ENCODE measurements around the gene UPK1A.

Gene UPK1A

DNA sequence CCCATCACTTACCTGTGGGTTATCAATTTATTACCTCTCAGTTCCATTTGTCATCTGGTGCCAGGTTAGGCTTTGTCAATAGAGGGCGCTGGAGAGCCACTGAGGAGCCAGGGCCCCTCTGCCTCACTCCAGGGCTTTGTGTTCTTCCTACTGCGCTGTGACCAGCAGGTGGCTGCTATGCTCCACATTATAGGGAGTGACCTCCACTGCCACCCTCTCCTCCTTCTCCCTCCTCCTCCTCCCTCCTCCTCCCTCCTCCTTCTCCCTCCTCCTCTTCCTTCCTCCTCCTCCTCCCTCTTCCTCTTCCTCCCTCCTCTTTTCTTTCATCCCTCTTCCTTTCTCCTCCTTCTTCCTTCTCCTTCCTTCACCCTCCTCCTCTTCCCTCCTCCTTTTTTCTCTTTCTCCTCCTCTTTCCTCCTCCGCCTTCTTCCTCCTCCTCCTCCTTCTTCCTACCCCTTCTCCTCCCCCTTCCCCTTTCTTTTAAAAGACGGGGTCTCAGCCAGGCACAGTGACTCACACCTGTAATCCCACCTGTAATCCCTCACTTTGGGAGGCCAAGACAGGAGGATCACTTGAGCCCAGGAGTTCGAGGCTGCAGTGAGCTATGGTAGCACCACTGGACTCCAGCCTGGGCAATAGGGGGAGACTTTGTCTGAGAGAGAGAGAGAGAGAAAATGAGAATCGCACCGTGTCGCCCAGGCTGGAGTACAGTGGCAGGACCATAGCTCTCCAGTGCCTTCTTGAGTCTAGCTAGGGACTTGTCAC, 27.7 kb downstream of the UPK1A start:
- DNase-seq: peak; percentile 88

- DNase-seq: no peak
Measured at GRCh38 chr19:35695895-35696422, 29.6 kb downstream of the UPK1A start.

DNA sequence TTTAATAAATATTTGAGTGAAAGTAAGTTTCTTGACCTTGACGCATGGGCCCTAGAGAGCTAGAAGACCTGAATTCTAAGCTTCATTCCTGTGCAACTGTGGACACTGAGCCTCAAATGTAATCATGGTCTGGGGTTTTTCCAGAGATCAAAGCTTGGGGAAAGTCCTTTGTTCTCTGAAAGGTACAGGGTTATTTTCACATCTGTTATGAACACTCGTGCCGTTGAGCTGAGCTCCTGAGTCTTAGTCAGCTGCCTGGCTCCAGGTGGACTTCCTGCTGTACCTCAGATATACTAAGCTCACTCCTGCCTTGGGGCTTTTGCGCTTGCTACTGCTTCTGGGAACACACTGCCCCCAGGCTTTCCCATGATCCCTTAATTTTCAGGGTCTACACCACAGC, 30.5 kb downstream of the UPK1A start:
- no peak for DNase-seq

- peak; percentile 98 for DNase-seq
Measured at GRCh38 chr19:35702223-35703012, 36.1 kb downstream of the UPK1A start.

- no peak for DNase-seq
Measured at GRCh38 chr19:35703343-35703742, 37.0 kb downstream of the UPK1A start.

DNA sequence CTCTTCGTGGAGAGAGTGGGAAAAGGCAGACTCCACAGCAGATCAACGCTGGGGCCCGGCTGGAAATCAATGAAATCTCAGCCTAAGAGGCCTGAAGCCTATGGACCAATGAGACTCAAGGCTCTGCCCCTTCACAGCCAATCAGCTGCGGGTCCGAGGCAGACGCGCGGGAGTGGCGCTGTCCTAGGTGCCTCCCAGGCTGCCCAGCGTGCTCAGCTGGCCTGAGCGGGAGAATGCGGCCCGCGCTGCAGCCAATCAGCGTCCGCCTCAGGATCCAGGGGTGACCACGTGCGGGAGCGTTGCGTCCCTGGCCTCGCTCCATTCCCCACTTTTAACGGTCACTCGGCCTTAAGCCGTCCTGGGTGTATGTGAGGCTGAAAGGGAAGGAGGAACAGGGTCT, 37.9 kb downstream of the UPK1A start, which contains the start of gene ZBTB32:
TSS of gene ZBTB32 (plus strand) at position 341 of the 400 bp plus-strand sequence. CDS start 10,069 bp downstream, outside the sequence.
- DNase-seq: no peak

GRCh38 chr19:35708391-35708790, 42.1 kb downstream of the UPK1A start:
- DNase-seq: no peak

GRCh38 chr19:35710784-35711723, 44.7 kb downstream of the UPK1A start:
- no peak for DNase-seq

DNA sequence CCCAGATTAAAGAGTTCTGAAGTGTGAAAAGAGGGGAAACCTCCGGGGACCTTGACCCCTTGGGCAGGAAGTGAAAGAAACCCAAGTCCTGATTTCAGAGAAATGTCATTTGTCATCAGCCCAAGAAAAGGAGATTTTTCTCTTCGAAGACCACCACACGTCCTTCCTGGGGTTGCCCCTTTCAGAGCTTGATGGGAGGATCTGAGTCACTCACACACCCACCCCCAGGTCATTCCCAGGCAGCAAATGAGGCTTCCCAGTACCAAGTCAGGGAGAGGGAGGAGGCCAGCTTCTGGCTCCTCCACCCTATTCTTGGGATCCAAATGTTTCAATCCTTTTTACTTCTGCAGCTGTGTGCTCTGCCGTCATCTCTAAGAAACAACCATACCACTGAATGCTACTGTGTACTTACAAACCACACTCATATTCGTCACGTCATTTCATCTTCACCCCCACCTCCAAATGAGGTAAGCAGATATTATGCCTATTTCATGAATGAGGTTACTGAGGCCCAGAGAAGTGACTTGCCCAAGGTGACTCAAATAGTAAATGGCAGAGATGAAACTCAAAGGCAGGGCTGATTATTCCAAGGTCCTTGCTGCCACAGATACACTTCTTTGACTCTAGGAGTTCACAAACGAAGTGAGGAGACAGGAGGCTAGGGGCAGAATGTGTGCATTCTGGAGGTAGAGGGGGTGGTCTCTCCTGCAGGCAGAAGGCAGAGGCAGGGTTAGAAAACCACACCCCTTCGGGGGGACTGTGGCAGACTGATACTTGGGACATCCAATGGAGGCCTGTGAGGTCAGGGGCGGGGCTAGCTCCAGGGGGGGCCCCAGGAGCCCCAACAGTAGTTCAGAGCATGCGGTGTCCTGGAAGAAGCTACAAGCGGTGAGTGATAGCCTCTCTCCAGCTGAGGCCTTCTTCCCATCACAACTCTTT, 46.5 kb downstream of the UPK1A start:
- no peak for DNase-seq

GRCh38 chr19:35713506-35713850, 47.2 kb downstream of the UPK1A start:
- DNase-seq: no peak

GRCh38 chr19:35713904-35714495, 47.7 kb downstream of the UPK1A start:
- no peak for DNase-seq

- DNase-seq: no peak
Measured at GRCh38 chr19:35714601-35715354, 48.5 kb downstream of the UPK1A start.

DNA sequence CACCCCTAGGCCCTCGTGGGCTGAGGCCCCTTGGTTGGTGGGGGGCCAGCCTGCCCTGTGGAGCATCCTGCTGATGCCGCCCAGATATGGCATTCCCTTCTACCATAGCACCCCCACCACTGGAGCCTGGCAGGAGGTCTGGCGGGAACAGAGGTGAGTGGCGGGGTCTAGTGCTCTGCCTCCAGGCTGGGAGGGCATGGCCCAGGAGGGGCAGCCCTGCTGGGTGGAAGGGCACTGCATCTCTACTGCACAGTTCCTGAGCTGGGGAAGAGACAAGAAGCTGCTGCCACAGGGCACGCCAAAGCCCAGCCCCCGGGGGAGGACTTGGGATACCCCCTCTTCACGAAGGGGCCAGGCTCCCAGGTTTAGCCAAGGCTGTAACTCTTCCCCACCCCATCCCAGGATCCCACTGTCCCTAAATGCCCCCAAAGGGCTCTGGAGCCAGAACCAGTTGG, 49.1 kb downstream of the UPK1A start:
- no peak for DNase-seq

DNA sequence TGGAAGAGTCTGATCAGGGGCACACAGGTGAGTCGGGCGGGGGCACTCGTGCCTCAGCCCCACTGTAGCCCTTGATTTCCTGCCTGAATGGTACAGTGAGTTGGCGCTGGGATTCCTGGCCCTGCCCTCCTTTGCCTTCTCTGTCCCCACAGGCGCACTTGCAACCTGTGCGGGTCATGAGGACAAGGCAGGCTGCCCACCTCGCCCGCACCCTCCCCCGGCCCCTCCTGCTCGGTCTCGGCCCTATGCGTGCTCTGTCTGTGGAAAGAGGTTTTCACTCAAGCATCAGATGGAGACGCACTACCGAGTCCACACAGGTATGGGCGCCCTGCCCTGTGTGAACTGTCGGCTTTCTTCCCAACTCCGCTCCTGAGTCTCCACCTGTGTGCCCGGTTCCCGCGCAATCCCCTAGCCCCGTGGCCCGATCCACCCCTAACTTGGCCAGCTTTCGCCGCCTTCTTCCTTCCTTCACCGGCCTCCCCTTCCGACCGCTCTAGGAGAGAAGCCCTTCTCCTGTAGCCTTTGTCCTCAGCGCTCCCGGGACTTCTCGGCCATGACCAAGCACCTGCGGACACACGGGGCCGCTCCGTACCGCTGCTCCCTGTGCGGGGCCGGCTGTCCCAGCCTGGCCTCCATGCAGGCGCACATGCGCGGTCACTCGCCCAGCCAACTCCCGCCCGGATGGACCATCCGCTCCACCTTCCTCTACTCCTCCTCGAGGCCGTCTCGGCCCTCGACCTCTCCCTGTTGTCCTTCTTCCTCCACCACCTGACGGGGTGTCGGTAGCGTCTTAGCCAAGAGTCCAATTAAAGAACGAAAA, 49.9 kb downstream of the UPK1A start:
- peak; percentile 35 for DNase-seq

GRCh38 chr19:35716801-35717664, 50.7 kb downstream of the UPK1A start:
- DNase-seq: peak; percentile 98

GRCh38 chr19:35717665-35718344, 51.5 kb downstream of the UPK1A start, which contains the start of gene KMT2B:
KMT2B (plus strand) TSS chr19:35718003; CDS start chr19:35718019, 16 bp downstream.
- DNase-seq: peak; percentile 92

DNA sequence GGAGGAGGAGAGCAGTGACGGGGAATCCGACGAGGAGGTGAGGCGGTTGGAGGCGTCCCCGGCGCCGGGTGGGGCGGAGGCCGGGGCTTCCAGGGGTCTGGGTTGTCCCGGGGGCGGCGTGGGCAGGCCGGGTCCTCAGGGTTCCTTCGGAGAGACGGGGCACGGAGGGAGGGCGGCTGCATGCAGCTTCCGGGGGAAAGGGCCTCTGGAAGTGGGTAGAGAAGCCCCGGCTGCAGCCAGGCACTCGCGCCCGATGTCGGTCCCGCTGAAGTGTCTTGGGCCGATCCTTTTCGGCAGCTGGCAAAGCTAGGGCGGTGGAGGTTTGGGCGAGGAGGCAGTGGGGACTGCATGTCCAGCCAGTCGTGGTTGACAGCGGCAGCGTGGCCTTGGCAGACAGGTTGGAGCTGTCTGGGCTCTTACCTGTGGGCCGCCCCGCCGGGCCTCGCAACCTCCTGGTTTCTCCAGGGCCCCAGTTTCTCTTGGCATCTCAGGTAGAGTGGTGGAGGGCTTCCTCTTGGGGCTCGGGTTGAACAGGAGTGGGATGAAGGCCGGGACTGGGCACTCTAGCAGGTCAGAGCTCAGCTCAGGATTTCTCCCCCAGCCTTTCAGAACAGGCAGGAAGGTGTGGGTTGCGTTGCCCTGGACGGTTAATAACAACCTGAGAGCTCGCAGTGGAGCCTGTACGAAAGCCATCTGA, 52.2 kb downstream of the UPK1A start:
- DNase-seq: no peak
